NCI-H1092 treated with DMSO at 0.1 percent for 48 hours (cell line): Measurements from ENCODE around the gene HMGCR.

Experiments used
- DNase-seq: peaks from one replicate; lab custom pipeline; 2025; lab: John Stamatoyannopoulos, UW

HMGCR gene

DNA sequence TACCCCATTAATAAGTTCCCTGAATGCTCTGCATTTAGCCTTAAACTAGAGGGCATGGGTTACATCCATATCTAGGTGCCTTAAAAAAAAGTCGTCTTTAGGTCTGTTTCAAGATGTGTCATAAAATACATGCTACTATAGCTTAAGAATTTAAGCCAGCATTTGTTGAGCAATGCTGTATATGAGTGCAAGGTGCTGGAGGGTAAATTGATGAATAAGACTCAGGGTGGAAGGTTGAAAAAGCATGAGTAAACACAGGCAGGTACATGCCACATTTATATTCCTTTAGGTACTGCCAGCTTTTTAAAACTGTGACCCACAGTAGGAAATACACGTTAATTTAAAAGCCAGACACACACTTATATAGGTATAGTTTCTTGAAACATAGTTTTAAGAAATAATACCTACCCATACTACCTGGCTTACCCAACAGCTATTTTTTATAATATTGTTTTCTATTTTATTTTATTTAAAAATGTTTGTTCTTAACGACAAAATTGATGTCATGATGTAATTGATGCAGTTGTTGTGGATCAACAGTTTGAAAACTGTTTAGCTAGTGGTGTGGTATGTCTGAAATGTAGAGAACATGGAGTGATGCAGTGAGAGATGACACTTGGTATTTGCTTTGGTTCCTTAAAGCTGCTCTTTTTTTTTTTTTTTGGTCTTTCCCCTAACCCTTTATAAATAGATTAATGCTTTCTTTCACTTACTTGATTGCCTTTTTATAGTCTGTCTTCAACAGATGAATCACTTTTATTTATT is 3.9 kb downstream of the HMGCR start:
- no peak for DNase-seq

- no peak for DNase-seq
Observed at GRCh38 chr5:75341934-75342333, 4.9 kb downstream of the HMGCR start.

DNA sequence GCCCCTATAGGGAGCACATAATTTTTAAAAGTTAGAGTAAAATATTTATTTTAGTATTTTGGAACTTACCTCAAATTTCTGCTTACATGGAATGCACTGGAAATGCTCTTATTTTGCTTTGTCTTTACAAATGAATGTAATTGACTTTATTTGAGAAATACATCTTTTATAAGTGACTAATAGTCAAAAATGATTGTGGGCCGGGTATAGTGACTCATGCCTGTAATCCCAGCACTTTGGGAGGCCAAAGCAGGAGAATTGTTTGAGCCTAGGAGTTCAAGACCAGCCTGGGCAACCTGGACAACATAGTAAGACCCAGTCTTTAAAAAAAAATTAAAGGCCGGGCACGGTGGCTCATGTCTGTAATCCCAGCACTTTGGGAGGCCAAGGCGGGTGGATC is 5.8 kb downstream of the HMGCR start:
- no peak for DNase-seq

- DNase-seq, result no peak
Observed at GRCh38 chr5:75348241-75348640, 11.2 kb downstream of the HMGCR start.

DNA sequence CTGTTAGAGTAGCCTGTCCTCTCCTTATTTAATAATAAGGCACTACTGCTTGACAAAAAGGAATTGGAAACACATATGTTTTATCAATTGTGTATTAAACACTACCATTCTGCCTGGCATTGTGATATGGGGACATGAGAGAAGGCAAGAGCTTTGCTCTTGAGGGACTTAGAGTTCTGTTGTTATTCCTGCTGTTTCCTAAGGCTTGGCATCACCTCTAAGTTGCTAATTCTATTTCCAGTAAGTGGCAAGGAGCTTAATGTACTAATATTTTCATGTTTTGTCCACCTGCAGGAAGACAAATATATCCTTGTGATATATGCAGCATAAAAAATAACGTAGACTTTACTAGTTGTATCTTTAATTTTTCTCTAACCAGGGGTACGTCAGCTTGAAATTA is 12.6 kb downstream of the HMGCR start:
- no peak for DNase-seq

DNA sequence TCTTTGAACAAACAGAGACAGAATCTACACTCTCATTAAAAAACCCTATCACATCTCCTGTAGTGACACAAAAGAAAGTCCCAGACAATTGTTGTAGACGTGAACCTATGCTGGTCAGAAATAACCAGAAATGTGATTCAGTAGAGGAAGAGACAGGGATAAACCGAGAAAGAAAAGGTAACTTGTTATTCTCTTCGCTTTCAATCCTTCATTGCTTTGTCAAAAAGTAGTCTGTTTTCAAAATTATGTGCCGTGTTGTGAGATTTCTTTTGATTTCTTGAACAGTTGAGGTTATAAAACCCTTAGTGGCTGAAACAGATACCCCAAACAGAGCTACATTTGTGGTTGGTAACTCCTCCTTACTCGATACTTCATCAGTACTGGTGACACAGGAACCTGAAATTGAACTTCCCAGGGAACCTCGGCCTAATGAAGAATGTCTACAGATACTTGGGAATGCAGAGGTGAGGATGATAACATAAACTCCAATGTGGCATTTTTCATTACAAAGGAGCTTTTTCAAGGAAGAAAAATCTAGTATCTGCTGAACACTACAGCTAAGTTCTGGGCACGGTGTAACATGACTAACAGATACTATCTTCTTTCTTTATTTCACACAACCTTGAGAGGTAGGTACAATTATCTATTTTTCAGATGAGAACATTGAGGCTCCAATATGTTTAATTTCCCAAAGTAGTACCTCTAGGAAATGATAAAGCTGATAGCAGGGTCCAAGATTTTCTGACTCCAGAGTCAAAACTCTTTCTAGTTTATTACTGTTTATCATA is 14.3 kb downstream of the HMGCR start:
- no peak for DNase-seq

- no peak for DNase-seq
Observed at GRCh38 chr5:75355236-75355635, 18.2 kb downstream of the HMGCR start.

- no peak for DNase-seq
Observed at GRCh38 chr5:75356719-75357118, 19.7 kb downstream of the HMGCR start.

- DNase-seq, result no peak
Observed at GRCh38 chr5:75358117-75358516, 21.1 kb downstream of the HMGCR start.

DNA sequence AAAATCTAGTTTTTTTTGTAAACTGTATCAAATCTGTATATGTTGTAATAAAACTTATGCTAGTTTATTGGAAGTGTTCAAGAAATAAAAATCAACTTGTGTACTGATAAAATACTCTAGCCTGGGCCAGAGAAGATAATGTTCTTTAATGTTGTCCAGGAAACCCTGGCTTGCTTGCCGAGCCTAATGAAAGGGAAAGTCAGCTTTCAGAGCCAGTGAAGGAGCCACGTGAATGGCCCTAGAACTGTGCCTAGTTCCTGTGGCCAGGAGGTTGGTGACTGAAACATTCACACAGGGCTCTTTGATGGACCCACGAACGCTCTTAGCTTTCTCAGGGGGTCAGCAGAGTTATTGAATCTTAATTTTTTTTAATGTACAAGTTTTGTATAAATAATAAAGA is 24.3 kb downstream of the HMGCR start:
- DNase-seq, result no peak

DNA sequence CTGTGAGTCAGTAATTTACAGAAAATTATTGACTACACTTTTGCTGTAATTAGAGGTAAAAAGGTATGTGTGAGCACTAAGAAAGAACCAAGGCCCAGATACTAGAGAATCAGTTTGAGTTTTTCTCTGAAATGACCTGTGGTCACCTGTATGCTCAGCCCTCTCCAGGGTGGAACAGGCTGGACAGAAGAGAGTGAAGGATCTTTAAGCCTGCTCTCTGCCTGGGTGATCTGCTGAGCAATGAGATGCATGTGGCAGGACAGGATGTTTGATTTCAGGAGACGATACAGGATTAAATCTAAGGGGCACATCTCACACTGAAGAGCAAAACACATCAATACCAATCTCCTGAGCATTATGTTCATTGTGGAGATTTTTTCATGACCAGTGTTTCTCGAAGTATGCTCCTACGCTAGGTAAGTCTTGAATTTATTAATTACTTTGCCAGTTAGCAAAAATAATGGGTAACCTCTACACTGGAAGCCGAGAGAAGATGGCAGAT is 25.5 kb downstream of the HMGCR start:
- DNase-seq, result no peak

- no peak for DNase-seq
Observed at GRCh38 chr5:75363111-75363510, 26.1 kb downstream of the HMGCR start.

DNA sequence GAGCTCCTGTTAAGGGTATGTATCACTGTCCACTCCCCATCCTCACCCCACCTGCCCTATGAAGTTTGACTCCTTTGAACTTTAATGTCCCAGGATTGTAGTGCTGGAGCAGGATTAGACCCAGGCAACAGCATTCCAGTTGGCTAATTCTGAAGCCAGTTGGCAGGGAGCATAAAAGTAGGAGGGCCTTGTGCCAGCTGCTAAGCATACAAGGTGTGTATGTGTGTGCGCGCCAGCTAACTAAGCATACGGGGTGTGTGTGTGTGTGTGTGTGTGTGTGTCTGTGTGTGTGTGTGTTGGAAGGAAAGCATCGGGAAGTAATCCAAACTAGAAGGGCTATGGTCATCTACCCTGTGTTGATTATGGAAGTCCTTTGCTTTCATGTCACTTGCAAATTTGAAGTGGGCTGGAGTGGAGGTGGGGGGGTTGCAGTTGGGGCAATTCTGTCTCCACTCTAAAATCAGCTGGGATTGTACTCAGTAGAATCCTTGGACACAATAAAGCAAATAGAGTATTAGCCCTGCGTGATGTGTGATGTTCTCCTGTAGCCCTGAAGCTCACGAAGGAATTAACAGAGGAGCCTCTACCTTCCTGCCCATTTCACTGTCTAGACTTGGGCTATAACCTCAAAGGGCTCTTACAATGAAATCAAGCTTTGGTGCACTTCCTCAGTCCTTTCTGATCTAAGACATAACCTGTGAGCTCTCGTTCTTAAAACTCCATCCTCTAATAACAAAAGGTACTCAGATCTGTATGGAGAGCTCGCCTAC is 26.9 kb downstream of the HMGCR start:
- peak; percentile 4 for DNase-seq

GRCh38 chr5:75364571-75365280 is 27.7 kb downstream of the HMGCR start:
- DNase-seq, result no peak

- DNase-seq, result no peak
Observed at GRCh38 chr5:75365740-75366139, 28.7 kb downstream of the HMGCR start.

DNA sequence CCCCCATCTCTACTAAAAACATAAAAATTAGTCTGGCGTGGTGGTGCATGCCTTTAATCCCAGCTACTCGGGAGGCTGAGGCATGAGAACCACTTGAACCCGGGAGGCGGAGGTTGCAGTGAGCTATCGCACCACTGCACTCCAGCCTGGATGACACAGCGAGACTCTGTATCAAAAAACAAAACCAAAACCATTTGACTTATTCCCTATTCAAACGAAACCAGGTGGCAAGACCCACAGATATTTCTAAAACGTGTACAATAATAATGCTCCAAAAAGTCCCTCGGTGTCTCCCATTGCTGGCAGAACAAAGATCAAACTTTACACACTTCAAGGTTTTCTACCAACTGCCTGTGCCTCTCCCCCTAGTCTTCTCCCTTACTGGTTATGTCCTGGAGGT is 29.8 kb downstream of the HMGCR start:
- no peak for DNase-seq

DNA sequence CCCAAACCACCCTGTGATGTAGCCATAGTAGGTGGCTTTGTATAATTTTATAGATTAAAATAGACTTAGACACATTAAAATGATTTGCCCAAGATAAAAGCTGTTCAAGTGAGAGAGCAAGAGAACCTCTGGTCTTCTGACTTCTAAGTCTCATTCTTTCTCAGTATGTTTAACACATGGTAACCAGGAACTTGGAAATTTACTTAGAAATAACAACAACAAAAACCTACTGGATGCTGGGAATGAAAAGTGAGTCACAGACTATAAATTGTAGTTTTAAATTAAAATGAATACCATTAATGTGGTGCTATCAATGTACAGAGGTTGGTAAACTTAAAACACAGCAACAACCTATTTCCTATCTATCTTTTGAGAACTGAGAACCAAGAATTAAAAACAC is 30.4 kb downstream of the HMGCR start:
- no peak for DNase-seq

GRCh38 chr5:75368391-75368790 is 31.4 kb downstream of the HMGCR start:
- DNase-seq, result no peak

DNA sequence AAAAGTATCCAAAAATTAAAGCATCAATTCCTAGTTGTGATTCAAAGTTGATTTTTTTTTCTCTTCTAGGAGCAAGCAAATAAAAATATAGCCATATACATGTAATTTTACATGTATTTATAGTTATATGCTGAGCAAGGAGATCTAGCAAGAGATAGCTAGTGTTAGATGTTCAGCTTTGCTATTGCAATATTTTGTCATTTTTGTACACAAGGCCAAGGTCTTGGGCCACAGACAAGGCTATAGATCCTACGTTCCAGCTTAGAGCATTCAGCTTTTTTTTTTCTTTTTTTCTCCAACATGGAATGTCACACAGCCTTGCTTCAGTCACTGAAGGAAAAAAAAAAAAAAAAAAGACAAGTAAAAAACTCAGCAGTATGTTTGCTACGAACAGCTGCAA is 36.8 kb downstream of the HMGCR start:
- DNase-seq, result no peak

- no peak for DNase-seq
Observed at GRCh38 chr5:75374394-75374814, 37.4 kb downstream of the HMGCR start.

DNA sequence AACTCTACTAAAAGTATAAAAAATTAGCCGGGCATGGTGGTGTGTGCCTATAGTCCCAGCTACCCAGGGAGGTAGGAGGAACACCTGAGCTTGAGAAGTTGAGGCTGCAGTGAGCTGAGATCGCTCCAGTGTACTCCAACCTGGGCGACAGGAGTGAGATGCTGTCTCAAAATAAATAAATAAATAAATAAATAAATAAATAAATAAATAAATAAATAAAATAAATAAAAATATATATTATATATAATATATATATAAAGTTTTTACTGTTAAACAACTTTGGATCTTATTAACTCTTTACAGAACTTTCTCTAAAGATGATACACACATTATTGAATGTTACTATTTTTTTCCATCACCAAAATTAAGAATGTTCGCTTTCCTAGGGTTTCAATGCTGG is 38.4 kb downstream of the HMGCR start:
- no peak for DNase-seq

DNA sequence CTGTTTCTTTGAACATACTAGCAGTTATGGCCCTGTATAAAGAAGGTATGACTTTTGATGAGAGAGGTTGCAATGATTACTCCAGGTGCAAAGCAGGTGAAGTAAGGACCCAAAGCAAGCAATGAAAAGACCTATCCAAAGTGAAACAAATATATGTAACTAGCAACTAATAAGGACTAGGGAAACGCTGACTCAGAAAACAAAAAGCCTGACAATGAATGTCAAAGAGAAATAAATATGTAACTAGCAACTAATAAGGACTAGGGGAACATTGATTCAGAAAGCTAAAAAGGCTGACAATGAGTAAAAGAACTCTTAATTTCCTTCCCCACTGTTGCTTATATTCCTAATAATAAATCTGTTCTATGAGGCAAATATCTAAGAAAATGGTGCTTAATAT is 43.1 kb downstream of the HMGCR start:
- no peak for DNase-seq
